NCI-H510A (cell line): ENCODE data around the gene ZBTB1.
A peak's percentile ranks its signal among the peaks of the same experiment; 100 is the strongest.

ENCODE experiments used
- DNase-seq: peaks from one replicate; lab custom pipeline; 2025; lab: John Stamatoyannopoulos, UW

ZBTB1 gene

GRCh38 chr14:64504310-64504896 is at the start of gene ZBTB1:
Gene ZBTB1 (plus strand): TSS chr14:64504770. CDS start chr14:64521505, 16,735 bp downstream.
- peak; percentile 75 for DNase-seq

GRCh38 chr14:64459405-64460136 is 45.0 kb upstream of the ZBTB1 start:
- no peak for DNase-seq

GRCh38 chr14:64461221-64461620 is 43.3 kb upstream of the ZBTB1 start:
- DNase-seq = no peak

- no peak for DNase-seq
These were observed 41.4 kb upstream of the ZBTB1 start for GRCh38 chr14:64463195-64463594.

GRCh38 chr14:64463873-64464272 is 40.7 kb upstream of the ZBTB1 start:
- DNase-seq = no peak

GRCh38 chr14:64464651-64465050 is 39.9 kb upstream of the ZBTB1 start:
- peak; percentile 51 for DNase-seq

GRCh38 chr14:64465191-64465822 is 39.3 kb upstream of the ZBTB1 start, which contains the start of gene AKAP5:
Gene AKAP5 (plus strand): TSS chr14:64465499. CDS start chr14:64468395, 2,896 bp downstream.
- DNase-seq = peak; percentile 72

- DNase-seq = no peak
These were observed 38.6 kb upstream of the ZBTB1 start for GRCh38 chr14:64465831-64466554.

GRCh38 chr14:64467101-64467500 is 37.5 kb upstream of the ZBTB1 start:
- DNase-seq = no peak

- DNase-seq = no peak
These were observed 37.0 kb upstream of the ZBTB1 start for GRCh38 chr14:64467566-64467965.

- DNase-seq = no peak
These were observed 36.1 kb upstream of the ZBTB1 start for GRCh38 chr14:64468451-64468850.

GRCh38 chr14:64474041-64474440 is 30.5 kb upstream of the ZBTB1 start:
- DNase-seq = no peak

- DNase-seq = no peak
These were observed 29.9 kb upstream of the ZBTB1 start for GRCh38 chr14:64474698-64475097.

GRCh38 chr14:64475585-64476273 is 28.8 kb upstream of the ZBTB1 start:
- no peak for DNase-seq

GRCh38 chr14:64476438-64476837 is 28.1 kb upstream of the ZBTB1 start:
- no peak for DNase-seq

- no peak for DNase-seq
These were observed 25.8 kb upstream of the ZBTB1 start for GRCh38 chr14:64478634-64479250.

GRCh38 chr14:64488590-64489099 is 15.9 kb upstream of the ZBTB1 start:
- DNase-seq = no peak

GRCh38 chr14:64491637-64492036 is 12.9 kb upstream of the ZBTB1 start:
- DNase-seq = no peak

GRCh38 chr14:64493455-64493854 is 11.1 kb upstream of the ZBTB1 start:
- DNase-seq = no peak

- DNase-seq = no peak
These were observed 9.3 kb upstream of the ZBTB1 start for GRCh38 chr14:64495252-64495651.

- DNase-seq = no peak
These were observed 7.8 kb upstream of the ZBTB1 start for GRCh38 chr14:64496764-64497163.
